ELR (cell line): ENCODE data around the gene GNB5.
"Not testable (repeated sequence)": the region's sequence is repeated elsewhere in the genome, so short reads cannot be mapped to it uniquely, and the experiment has no call there.

Experiments
- DNase-seq: peaks from one replicate; pipeline ENCODE4 v3.0.0-alpha.2; 2015; ENCODE audit warnings: low read depth

The GNB5 gene

DNA sequence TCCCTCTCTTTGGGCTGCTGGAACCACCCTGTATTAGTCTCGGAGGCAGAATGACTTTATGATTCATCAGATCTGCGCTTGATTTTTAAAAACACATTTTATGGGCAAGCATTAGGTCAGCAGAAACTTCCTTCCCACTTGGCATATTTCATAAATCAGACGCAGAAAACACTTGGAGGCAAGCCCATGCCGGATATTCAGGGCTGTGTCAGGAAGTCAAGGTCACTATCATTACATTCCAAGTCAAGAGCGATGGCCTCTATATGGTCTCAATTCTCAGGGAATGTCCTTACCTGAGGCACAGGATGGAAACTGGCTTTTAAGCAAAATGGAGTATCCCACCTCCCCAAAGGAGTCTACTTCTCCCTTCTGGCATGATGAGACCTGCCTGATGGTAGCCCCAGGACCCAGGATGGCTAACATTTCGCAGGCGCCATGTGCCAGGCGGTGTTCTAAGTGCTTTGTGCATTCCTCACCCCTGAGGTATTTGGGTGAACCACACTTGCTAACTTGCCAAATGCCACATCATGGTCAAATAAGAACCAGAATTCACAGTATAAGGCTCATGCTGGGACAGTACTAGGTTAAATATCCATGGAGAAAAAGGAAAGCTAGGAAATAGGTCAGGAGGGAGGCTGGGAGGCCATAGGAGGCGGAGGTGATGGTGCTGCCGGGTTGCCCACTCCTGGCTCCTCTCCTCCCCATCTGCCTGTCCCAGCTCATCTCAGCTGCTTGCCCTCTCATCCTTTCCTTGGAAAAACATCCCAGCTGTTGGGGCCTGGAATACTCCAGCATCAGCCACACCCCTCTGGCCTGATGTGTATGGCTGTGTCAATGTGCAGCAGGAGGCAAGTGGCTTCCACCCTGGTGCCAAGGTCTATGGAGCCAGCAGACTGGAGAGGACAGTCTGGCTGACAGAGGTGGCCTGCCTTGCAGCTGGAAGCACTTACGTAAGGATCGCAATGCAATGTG, 97.4 kb downstream of the GNB5 start:
- peak; percentile 96 for DNase-seq

DNA sequence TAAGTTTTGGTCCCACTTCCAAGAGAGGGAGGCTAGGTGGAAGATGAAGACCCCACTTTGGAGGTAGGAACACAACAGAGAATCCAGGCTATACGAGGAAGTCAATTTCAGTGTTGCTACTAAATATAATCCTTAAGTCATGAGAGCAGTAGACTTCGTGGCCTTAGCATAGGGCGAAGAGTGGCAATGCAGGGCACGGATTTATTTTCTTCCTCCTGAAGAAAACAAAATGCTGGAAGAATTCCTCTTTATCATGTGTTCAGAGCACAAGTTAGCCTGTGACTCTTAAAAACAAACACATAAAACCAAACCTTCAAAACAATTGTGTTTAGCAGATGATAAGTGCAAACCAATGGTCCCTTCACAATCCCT, 98.0 kb downstream of the GNB5 start:
- DNase-seq = no peak

DNA sequence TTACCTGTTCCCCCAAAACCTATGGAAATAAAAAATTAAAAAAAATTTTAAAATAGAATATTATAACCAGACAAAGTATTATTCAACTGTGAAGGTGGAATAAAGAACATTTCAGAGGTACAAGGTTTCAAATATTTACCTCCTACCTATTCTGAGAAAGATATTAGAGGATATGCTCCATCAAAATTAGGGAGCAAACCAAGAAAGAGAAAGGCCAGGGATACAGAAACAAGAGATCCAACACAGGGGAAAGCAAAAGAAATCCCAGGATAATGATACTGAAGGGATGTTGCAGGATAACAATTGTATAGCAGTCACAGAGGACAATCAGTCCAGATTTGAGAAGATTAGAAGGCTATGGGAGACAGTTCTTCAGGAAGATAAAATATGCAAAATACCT, 101.0 kb downstream of the GNB5 start:
- no peak for DNase-seq

DNA sequence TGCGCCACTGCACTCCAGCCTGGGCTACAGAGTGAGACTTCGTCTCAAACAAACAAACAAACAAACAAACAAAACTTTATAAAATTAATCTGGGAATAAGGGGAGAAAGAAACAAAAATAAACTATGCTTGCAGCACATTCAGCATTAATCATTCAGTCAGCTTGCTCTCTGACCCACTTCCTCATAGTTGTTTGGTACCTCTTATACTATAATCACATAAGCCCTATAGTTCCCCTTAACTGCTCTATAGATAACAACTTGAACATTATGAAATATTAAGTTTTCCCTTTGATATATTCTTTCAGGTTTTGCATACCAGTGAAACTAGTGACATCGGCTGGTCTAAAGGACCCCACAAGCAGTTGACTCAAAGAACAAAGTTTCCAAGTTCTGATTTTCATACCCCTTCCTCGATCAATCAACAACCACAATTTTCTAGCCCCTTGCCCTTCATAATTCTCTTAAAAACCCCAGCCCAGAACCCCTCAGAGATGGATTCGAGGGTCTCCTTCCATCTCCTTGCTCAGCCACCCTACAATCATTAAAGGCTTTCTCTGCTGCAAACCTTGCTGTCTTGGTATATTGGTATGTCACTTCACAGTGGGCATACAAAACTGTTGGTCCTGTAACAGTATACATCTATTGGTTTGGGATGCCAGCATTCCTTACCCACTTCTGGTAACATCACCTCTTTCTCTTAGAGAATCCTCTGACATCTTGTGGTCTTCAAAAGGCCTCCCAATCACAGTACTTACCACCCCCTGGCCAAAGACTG, 105.0 kb downstream of the GNB5 start:
- DNase-seq = no peak

DNA sequence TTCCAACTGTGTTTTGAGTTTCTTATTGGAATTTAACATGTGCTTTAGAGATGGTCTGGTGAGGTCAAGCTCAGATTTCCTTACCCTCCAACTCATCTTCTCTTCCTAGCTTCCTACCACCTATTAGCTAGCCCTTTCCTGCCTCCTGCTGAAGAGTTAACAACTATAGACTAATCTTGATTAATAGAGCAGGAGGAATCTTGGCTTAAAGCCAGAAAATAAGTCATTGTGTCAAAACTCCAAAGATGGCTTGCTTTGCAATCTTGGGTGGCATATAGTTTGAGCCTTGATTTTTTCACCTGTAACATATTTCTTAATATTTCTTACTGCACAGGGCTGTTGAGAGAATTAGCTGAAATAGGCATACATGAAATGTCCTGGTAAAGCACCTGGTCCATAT, 105.9 kb downstream of the GNB5 start:
- peak; percentile 36 for DNase-seq

DNA sequence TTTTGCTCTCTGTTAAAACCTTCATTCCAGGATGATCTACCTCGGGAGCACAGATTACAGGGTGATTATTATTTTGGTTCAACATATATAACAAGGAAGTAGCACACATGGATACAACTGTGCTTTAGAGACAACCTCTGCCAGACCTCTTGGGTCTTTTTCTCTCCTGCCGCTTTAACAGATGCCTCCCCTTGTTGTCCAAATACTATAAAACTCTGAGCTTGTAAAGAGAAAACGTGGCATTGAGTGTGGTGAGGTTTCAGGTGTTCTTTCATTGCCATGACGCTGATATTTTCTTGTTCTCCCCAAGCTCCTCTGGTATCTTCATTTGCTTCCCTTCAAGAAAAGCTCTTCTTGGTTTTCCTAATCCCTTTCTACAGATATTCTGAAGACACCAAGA, 107.6 kb downstream of the GNB5 start:
- DNase-seq = no peak

DNA sequence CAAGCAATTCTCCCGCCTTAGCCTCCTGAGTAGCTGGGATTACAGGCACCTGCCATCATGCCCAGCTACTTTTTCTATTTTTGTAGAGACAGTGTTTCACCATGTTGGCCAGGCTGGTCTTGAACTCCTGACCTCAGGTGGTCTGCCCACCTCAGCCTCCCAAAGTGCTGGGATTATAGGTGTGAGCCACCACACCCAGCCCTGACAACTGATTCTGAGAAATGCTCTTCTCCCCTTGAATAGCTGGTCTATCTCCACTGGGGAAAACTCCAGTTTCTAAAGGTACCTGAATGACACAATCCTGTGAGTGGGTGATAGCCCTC, 108.2 kb downstream of the GNB5 start:
- DNase-seq = not testable (repeated sequence)

DNA sequence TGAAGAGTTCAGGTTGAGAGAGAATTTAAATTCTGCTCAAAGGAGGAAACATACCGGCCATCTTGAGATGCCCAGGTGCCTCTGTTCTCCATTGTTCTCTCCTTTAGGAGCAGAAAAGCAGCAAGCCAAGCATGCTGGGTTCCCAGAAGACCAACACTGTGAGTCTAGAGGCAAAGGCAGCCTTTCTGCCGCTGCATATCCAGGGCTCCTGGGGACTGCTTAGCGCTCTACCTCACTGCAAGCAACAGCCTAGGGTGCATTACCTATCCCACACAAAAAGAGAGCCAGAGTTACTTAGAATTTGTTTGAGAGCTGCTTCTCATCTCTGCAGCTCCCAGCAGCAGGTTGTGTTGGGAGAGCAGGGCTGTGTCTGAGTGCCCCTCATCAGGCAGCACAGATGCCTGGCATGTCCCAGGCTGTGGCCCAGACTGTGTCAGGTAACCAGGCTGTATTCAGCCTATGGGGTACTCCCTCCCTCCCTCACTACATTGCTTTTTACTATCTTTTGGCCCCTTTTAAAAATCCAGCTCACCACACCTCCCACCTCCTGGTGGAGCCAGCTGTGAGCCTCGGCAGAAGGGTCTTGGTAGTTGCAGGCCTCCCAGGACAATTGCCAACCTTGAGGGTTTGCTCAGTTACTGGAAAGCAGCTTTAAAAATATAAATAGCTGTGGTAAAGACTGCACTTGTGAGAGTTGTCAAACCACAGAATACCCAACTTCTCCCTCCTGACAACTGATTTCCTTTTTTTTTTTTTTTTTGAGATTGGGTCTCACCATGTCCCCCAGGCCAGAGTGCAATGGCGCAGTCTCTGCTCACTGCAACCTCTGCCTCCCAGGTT, 108.8 kb downstream of the GNB5 start:
- DNase-seq = no peak

DNA sequence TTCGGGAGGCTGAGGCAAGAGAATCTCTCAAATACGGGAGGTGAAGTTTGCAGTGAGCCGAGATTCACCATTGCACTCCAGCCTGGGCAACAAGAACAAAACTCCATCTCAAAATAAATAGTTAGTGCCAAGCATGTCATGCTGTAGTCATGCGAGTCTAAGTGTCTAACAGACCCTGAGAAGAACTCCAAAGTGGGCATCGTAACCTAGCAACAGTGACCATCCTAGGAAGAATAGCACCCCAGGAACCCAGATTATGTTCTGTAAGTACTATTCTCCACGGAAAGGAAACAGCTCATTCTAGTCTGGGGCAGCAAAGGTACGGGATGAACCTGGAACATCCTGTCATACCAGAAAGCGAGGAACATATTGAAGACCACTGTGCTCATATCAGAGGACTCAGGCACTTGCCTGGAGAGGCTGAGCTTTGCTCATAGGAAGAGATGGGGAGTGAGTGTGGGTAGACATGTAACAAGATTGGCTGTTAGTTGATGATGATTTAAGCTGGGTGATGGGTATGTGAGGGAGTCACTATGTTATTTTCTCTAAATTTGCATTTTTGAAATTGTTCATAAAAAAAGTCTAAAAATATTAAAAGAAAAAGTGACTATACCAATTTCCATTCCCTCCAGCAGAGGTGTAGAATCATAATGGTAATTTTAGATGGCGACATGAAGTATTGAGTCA, 110.3 kb downstream of the GNB5 start:
- DNase-seq = no peak

DNA sequence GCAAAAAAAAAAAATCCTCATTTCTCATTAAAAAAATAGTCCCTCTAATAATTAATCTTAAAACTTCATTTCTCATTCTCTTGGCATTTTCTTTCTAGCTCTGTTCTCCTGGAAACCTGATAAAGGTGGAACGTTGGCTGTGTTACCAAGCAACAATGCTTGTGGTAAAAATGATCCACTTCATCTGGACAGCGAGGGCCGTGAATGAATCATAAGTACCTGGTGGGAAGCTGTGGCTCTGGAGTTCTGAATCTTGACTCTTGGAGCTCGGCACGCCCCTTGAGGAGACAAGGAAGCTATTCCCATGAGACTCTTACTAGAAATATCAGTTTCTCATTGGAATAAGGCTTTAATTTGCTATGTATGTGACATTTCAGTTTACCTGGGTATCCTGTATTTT, 111.2 kb downstream of the GNB5 start:
- DNase-seq = peak; percentile 19

DNA sequence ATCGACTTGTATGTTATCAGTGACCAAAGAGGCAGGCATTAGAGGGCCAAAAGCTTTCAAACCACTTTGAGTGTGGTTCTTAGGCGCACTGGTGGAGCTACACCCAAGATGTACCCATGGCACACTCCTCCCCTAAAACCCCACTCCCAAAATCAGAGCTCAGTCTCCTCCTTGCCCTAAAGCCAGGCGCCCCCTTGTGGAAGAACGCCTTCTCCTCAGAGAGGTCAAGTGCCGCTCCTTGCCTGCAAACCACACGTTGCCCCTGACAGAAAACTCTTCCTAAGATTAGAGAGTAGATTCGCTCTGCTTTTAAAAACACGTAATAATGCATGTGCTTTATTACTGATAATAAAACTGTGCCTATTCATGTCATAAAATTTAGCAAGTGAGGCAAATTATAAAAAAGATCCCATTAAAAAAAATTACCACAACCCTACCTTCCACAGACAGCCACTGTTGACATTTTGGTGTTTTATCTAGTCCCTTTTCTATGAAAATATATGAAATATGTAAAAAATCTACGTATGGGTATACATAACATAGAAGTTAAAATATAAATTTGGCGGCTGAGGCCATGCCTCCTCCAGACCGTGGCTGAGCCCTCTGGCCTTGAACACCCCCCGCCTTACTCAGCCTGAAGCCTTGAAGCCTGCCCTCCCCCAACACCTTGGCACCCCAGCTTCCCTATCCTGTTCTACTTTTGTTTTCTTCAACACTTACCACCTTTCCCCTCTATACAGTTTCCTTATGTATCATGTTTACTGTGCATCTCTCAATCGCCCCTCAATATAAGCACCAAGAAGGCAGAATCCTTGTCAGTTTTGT, 112.1 kb downstream of the GNB5 start:
- peak; percentile 78 for DNase-seq

DNA sequence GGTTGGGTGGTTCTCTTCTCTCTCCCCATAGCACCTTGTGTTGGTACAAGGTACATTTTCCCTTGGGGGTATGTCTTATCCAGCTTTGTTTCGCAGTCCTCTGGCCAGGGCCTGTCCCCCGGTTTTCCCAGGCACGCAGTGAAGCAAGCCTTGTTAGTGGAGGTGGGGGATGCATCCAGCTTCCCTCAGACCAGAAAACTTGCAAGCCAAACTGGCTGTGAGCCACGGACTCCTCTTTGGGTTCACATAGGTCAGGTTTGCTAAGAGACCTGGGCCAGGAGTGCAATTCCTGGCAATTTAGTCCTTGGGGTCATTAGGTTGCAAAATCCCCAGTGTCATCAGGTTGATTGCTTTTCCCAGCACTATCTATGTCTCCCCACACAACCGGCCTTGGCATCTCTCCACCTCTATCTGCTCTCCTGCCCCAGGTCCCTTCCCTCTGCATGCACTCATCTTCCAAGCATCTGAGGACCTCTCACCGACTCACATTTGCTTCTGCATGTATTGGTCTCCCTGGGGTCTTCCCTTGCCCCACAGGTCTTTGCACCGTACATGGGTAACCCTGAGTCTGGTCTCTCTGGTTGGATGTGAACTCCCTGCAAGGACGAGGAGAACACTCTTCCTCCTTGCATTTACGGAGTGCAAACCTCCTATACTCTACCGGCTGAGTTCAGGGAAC, 112.9 kb downstream of the GNB5 start:
- no peak for DNase-seq

DNA sequence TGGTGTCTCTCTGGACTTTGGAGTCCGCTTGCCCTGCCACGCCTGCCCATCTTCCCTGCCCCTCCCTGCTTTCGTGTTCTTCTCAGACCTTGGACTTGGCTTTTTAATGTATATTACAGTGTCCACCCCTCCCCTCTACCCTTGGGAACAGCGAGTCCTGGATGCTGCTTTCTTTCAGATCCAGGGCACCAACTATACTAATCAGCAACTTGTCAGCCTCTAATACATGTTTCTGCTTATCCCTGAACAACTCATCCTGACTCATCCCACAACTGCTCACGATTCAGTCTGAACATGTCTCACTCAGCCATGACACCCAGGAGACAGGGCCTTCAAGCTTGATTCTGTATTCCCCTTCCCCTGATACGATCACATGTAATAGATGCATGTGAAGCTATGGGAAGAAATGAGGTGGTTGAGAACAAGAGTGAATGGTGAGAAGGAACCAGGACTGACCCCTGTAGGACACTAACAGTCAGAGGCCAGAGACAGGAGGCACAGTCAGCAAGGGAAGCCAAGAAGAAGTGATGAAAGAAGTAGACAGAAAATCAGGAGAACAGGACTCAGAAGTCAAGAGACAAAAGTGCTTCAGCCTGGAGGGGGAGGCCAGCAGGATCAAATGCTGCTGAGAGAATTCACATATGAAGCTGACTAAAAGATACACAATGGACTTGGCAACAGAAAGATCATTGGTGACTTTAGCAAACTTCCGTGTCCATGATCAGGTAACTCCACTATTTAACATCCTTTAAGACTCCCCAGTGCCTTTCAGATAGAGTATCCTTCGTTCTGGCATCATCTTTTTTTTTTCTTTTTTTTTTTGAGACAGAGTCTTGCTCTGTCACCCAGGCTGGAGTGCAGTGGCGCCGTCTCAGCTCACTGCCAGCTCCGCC, 114.1 kb downstream of the GNB5 start:
- DNase-seq = peak; percentile 85

DNA sequence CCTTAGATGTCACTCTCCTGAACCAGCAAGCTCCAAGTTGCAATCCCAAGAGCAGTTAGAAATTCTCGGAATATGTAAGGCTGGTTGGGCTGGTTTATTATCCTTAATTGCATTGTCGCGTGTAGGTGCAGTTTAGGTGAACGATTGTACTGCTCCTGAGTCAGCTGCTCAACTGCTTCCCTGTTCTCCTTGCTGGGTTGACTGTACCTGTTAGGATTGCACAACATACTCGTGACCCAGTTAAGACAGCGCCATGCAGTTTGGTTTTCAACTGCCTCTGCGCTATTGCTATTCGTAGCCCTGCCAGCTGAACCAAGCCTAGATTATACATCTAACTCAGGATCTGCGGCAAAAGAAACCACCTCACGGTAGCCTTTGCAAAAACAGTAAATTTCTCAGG, 119.6 kb downstream of the GNB5 start:
- no peak for DNase-seq

DNA sequence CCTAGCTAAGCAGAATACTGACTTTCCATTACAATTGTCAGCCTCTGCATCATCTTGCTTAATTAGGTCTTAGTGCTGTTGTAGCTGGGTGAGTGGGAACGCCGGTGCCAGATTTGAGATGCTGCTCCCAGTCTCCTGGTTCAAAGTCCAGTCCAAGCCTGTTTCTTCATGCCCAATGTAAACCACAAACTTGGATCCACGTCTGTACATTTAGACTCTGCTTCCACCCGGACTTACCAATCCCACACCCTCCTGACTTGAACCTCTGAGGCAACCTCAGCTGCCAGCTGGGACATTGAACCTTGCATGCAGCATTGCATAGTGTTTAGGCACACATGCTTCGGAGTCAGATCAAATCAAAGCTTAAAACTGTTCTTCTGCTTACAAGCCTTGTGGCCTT, 121.6 kb downstream of the GNB5 start:
- no peak for DNase-seq

DNA sequence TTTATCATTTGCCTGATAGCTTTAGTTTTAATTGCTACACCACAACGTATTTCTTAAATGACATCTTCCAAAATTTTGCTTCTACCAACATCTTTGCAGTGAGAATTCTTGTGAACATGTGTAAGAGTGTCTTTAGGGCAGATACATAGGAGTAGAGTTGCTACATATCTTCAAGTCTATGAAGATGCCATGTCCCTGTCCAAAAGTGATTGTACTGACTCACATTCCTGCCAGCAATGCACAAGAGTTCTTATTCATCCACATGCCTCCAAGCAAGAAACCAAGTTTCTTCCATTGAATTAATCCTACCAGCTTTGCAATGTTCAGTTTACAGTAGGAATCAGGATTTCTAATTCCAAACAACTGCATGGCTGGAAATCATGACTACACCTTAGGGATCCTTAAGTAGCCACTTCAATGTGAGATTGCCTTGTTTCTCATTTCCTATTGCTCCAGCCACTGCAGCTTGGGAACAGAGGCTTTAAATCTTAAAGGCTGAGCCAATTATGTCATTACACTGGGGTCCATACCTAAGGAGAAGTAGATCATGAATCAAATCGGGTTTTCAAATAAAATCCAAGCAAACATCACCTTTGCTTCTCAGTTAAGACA, 123.1 kb downstream of the GNB5 start:
- DNase-seq = peak; percentile 31

DNA sequence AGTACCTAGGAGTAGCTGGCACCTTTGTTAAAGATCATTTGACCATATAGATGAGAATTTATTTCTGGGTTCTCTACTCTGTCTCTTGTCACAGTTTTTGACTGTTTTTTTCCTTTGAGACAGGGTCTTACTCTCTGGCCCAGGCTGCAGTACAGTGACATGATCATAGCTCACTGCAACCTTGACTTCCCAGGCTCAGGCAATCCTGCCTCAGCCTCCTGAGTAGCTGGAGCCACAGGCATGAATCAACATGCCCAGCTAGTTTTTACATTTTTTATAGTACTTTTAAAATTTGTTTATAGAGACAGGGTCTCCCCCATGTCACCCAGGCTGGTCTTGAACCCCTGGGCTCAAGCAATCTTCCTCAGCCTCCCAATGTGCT, 123.7 kb downstream of the GNB5 start:
- DNase-seq = no peak

DNA sequence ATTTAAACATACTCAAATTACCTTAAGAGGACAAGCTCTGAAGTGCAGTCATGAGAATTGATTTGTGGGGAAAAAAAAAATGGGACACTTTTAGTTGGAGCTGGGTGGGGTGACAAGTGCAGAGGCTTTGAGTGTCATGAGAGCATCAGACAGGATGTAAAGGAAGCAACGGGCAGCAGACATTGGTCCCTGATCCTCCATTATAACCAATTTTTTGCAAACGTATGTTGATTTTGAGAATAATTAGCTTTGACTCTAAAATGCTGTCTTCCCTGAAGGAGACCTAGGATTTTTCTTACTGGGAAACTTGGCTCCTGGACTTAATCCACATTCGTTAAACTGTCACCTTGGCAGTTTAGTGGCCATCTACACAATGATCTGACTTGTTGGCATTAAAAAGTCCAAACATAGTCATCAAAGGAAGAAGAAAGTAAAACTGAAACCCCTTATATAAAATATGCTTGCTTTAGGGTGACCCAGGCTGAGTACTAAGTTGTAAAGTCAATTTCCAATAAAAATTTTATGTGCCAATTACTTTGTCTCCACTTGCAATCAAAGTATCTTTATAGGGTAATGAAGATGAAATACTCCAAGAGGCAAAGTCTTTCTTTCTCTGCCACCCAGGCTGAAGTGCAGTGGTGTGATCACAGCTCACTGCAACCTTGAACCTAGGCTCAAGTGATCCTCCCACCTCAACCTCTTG, 124.2 kb downstream of the GNB5 start:
- DNase-seq = no peak
